HG03354 (cell line): Measurements from ENCODE around the gene AKAP6.
"Not testable (repeated sequence)": the region's sequence is repeated elsewhere in the genome, so short reads cannot be mapped to it uniquely, and the experiment has no call there.

Experiments
- ATAC-seq: cut with Tn5 transposase; IDR thresholded peaks from one replicate; pipeline ENCODE4 v1.9.1; 2021; ENCODE audit warnings: mild to moderate bottlenecking; ENCODE audit not compliant: unreplicated experiment, poor library complexity, severe bottlenecking

The AKAP6 gene

GRCh38 chr14:32754209-32754608 is 425.1 kb downstream of the AKAP6 start:
- ATAC-seq = no peak

DNA sequence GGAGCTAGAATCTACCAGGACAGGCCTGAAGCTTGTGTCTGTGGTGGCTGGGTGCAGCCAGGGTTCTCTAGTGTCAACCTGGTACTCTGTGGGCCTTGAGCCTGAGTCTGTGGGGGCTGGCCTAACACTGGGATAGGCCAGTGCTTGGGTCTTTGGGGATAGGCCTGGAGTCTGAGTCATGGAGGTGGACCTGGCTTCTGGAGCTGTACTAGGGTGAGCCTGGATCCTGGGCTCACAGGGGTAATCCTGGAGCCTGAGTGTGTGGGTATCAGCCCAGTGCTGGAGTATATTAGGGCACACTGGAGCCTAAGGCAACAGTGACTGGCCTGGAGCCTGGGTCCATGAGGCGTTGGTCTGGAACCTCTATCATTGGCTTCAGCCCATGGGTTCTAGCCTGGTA is 427.1 kb downstream of the AKAP6 start:
- no peak for ATAC-seq

DNA sequence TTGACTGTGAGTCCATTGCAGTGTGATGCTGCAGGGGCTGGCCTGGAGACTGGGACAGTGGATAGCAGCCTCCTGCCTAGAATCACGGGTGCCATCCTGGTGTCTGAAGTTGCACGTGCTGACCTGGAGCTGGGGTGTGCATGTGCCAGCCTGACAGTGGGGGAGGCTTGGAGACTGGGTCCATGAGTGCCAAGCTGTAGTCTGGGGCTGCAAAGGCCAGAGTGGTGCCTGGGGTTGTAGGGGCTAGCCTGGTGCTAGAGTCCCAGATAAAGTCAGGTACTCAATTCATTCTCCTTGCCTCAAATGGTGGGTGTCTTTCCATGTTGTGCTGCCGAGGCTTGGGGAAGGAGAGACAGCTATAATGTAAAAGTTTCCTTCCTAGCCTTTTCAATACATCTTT is 427.7 kb downstream of the AKAP6 start:
- no peak for ATAC-seq

DNA sequence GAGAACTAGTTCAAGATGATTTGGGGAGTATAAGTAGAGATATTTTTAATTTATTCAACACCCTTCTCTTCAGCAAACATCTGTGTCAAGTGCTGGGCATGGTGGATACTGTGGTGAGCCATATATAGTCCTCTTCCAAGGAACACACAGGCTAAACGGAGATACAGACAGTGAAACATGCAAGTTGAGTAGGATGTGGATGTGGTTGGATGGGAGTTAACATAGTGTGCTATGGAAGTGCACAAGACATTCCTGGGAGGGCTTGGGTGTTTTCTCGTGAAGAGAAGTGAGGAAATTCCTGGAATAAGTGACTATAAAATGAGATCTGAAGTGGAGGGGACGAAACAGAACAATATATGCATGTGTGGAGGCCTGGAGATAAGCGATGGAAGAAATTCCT is 428.5 kb downstream of the AKAP6 start:
- ATAC-seq = no peak

- no peak for ATAC-seq
Observed at GRCh38 chr14:32761381-32761968, 432.4 kb downstream of the AKAP6 start.

GRCh38 chr14:32762886-32763285 is 433.8 kb downstream of the AKAP6 start:
- ATAC-seq = no peak

GRCh38 chr14:32763673-32764072 is 434.6 kb downstream of the AKAP6 start:
- ATAC-seq = no peak

GRCh38 chr14:32764131-32764530 is 435.0 kb downstream of the AKAP6 start:
- ATAC-seq = no peak

DNA sequence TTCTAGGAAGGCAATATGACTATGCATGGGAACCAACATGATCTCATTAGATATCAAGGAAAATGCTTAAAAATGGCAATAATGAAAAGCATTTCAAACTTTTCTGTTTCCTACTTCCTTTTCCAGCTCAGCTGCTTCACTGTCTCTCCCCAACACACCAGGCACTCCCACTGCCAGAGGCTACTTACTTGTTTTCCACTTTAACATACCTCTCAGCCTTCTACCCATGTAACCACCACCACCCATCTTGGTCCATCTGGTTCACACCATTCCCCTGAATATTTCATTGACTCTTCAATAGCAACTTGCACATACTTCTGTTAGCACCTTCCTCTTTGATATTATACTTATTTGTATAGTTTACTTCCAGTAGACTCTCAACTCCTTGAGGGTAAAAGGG is 441.3 kb downstream of the AKAP6 start:
- ATAC-seq = no peak

DNA sequence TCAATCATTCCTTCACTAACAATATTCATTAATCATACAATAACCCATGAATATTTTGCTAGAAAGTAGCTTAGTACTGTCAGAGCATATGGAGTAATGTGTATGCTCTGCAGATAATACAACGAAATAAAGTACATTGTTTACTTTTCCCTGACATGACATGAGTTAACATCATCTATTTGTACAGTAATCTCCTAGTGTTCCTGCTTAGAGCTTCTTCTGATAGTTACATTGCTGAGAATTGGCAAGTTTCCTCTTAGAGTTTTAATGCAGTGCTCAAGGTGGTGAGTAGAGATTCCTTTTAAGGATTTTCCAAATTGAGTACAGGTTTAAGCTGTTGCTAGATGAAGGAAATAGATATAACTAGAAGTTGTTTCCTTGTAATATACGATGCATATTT is 445.1 kb downstream of the AKAP6 start:
- no peak for ATAC-seq

DNA sequence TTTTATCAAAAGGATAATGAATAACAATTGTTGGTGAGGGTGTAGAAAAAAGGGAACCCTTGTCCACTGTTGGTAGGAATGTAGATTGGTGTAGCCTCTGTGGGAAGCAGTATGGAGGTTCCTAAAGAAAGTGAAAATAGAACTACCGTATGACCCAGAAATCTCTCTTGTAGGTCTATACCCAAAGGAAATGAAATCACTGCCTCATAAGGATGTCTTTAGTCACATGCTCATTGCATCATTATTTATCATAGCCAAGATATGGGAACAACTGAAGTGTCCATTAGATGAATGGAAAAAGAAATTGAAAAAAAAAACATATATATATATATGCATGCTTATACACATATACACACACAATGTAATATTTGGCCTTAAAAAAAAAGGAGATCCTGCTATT is 450.7 kb downstream of the AKAP6 start:
- ATAC-seq = no peak

DNA sequence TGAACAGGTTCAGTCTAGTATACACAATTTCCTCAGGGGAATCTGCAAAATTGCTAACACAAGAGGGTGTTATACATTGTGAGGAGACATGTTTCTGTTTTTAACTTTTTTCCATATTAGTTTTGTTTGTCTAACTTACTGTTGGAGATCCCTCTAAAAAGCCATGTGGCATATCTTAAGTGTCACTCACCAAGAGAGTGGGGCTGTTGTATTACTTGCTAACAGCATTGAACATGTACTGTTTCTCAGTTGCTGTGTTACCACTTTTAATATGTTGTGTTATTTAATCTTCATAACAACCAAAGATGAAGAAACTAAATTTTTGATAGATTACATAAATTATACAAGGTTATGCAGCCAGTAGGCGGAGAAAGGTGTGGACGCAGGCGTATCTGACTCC is 455.3 kb downstream of the AKAP6 start:
- no peak for ATAC-seq

DNA sequence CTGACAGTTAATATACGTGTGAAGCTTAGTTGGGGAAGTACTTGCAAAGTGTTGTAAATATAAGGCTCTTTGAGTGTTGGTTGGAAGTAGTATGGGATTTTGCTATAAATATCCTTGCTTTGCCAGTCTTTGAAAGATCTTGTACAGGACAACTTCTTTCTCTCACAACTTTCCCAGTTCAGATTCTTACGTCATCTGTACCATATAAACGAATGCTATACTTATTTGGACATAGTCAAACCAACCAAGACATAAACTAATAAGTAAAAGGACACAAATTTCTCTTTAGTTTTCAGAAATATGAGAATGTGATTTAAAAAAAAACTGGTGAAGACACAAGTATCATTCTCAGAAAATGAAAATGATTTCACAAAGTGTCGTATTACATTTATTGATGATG is 456.5 kb downstream of the AKAP6 start:
- no peak for ATAC-seq

DNA sequence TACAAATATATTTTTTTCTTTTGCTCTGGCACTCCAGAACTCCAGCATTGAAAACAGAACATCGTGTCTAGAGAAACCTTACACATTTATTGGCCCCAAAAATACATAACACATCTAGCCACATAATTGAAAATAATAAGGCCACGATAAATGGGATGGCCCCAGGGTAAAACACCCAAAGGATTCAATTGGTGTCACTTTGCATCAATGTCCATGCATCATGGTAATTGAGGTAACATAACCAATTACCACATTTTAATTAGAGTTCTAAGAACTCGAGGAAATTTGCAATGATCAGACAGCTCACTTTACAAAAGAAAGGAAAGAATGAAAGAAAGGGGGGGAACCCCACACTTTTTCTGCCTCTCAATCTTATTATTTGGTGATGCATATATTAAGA is 457.8 kb downstream of the AKAP6 start:
- no peak for ATAC-seq

GRCh38 chr14:32793033-32793432 is 463.9 kb downstream of the AKAP6 start:
- ATAC-seq = not testable (repeated sequence)

DNA sequence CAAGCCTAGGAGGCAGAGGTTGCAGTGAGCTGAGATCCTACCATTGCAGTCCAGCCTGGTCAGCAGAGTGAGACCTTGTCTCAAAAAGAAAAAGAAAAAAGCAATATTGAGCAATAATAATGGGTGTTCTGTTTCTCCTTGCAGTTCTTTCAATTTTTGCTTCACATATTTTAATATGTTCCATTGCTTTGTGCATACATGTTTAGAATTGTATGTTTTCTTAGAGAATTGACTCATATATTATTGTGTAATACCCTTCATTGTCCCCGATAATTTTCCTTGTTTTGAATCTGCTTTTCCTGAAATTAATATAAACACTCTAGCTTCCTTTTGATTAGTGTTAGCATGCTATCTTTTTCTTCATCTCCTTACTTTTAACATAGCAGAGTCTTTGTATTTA is 471.2 kb downstream of the AKAP6 start:
- ATAC-seq = no peak

DNA sequence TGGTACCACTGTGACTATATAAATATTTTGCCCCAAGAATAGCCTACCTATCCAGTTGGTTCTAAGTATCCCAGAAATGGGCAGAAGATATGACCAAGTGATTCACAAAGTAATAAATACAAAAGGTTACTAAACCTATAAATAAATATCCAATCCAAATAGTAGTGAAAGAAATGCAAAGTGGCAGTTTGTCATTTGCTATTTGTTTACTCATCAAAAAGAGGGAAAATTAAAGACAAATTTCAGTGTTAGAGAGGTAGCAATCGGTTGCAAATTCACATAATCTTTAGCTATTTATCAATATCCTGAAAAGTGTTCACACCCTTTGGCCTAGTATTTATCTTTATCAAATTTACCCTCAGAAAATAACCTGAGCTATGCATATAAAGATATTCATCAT is 473.2 kb downstream of the AKAP6 start:
- ATAC-seq = no peak

DNA sequence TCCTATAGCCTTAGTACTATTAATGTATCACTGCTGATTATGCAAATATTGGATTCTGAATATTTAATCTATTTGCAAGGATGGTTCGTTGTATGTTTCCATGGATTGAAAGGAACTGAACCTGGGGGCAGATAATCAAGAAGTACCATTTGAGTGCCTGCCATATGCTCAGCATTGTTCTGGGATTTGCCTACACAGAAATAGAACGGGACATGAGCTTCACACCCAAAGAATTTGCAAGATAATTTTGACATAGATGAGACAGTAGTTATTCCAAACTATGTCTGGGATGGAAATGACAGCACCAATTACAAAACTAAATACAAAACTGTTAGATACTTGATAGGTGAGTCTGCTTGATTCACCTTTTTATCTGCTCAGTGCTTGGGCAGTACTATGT is 476.9 kb downstream of the AKAP6 start:
- no peak for ATAC-seq

DNA sequence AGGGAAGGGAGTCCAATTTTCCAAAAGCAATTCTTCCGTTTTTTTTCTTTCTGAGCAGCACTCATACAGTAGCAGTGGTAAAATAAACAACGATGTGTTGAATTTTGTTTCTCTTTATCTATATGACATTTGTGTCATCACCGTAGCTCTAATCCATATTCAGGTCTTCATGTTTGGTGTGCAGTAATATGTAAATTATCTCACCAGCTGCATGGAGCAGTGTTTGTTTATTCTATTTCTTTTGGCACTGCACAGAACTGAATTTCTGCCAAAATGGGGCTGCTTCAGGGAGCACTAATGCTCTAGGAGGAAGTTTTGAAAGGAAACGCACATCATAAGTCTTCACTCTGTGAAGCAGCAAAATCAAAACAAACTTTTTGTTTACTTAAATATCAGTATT is 479.5 kb downstream of the AKAP6 start:
- no peak for ATAC-seq

- no peak for ATAC-seq
Observed at GRCh38 chr14:32809255-32809654, 480.2 kb downstream of the AKAP6 start.

GRCh38 chr14:32813401-32813800 is 484.3 kb downstream of the AKAP6 start:
- no peak for ATAC-seq

- ATAC-seq = no peak
Observed at GRCh38 chr14:32814721-32815120, 485.6 kb downstream of the AKAP6 start.
